ENCODE measurements around the gene VHLL. TPM values are rescaled to one million over a fixed set of nuclear protein-coding genes. Genes with fewer than 3 reads are reported as not detected.

Gene VHLL
- total and polyA plus RNA-seq, 10 of the 15 experiments (the other 5 are each of a cell fraction or from before 2014, with no cell fraction given): 0.23 TPM; not detected in 9

GRCh38 chr1:156276532-156276931 lies 22.6 kb downstream of the VHLL start (continued):
- TF ChIP-seq REST (IDR thresholded peaks at IDR 0.05; ENCODE audit: low read depth, low read length) (no peak), TAF1 (IDR thresholded peaks at IDR 0.05; ENCODE audit: borderline replicate concordance, low read depth, low read length) (no peak), CBX3 (IDR thresholded peaks at IDR 0.05; ENCODE audit: borderline replicate concordance, low read depth) (no peak), STAT3 (IDR thresholded peaks at IDR 0.05; ENCODE audit: low read depth, low read length) (no peak), NRF1 (conservative IDR thresholded peaks at IDR 0.05; ENCODE audit: low read depth, low read length) (no peak), ZNF384 (IDR thresholded peaks at IDR 0.05; ENCODE audit: borderline replicate concordance, low read depth, low read length) (no peak), POLR2AphosphoS2 (IDR thresholded peaks at IDR 0.05; ENCODE audit: low read depth, low read length) (no peak), JUND (IDR thresholded peaks at IDR 0.05; ENCODE audit: low read depth, low read length) (no peak)

GRCh38 chr1:156270314-156270713 lies 28.8 kb downstream of the VHLL start:
- 98% methylated on average over 3 of the region's 3 CpGs for WGBS (ENCODE audit: insufficient coverage, insufficient replicate concordance, low lambda C conversion rate, missing lambda C conversion rate)
- no peak for FAIRE-seq

More at GRCh38 chr1:156270314-156270713, 28.8 kb downstream of the VHLL start:
- no peaks in the 10 kb centered on the region for H3K4me1 ChIP-seq (ENCODE audit: control insufficient read depth, insufficient read depth, low read length)
- DNase-seq (ENCODE audit: low read depth, low spot score) (no peak), ATAC-seq (no peak)
- no peak overlapping the region for H3K27ac ChIP-seq (ENCODE audit: control insufficient read depth, insufficient read depth)
- ChIA-PET CTCF (interaction anchor here (0.6 to 2.1 kb wide), 2 partner anchors 11 to 211 kb away, joined by 6 to 9 read pairs; partner anchors contain the start of gene SMG5), RAD21 (ENCODE audit: unreplicated experiment) (no interaction called here), POLR2A (interaction anchor here (0.7 to 2.7 kb wide), 5 partner anchors 10 to 376 kb away, joined by 3 to 12 read pairs (median 4); partner anchors contain the start of gene SMG5), SMC1A (ENCODE audit: uncharacterized antibody, unreplicated experiment) (interaction anchor here (1.1 to 1.6 kb wide), 2 partner anchors 10 to 47 kb away, joined by 3 read pairs; no protein-coding TSS in a partner anchor)
- H2AFZ ChIP-seq (ENCODE audit: control insufficient read depth, low read depth, low read length): no peak overlapping the region
- H3K79me2 ChIP-seq (ENCODE audit: control insufficient read depth, insufficient read depth, low read length): no peaks in the 10 kb centered on the region
- H4K20me1 ChIP-seq (ENCODE audit: control insufficient read depth, insufficient read depth): no peaks in the 10 kb centered on the region
- peaks cover 37 to 62% of the 10 kb centered on the region in 2 experiments for H3K36me3 ChIP-seq (ENCODE audit: control insufficient read depth in 2 of 2, insufficient read depth in 2 of 2, low read length in 1 of 2)
- no peaks in the 10 kb centered on the region for H3K27me3 ChIP-seq (replicated peaks in 1 of 2; ENCODE audit: control insufficient read depth in 2 of 2, insufficient read depth in 2 of 2, low read length in 1 of 2)
- in situ Hi-C loops (cut with MboI): no loop called here
- no peak overlapping the region for H3K4me2 ChIP-seq (ENCODE audit: control insufficient read depth, insufficient read depth)
- TF ChIP-seq JUNB (IDR thresholded peaks at IDR 0.05): no peak
- no peak for TF ChIP-seq PAX5 (IDR thresholded peaks at IDR 0.05; ENCODE audit: borderline replicate concordance, low read depth, low read length)
- TF ChIP-seq ATF2 (IDR thresholded peaks at IDR 0.05; ENCODE audit: low read length): no peak
- TF ChIP-seq TCF3 (IDR thresholded peaks at IDR 0.05; ENCODE audit: borderline replicate concordance, insufficient read depth, low read depth, low read length): no peak
- no peak for TF ChIP-seq IKZF2 (IDR thresholded peaks at IDR 0.05)
- TF ChIP-seq ZNF24 (IDR thresholded peaks at IDR 0.05): no peak
- TF ChIP-seq MYC (IDR thresholded peaks at IDR 0.05; ENCODE audit: insufficient read depth, insufficient read length, insufficient replicate concordance, low read length, severe bottlenecking): no peak
- no peak for TF ChIP-seq WRNIP1 (IDR thresholded peaks at IDR 0.05; ENCODE audit: borderline replicate concordance, low read depth, low read length)
- TF ChIP-seq CBX5 (IDR thresholded peaks at IDR 0.05; ENCODE audit: low read depth): no peak
- no peak for TF ChIP-seq CEBPB (IDR thresholded peaks at IDR 0.05; ENCODE audit: borderline replicate concordance in 1 of 2, low read depth in 2 of 2, low read length in 2 of 2)
- TF ChIP-seq RFX5 (IDR thresholded peaks at IDR 0.05; ENCODE audit: low read depth, low read length): no peak
- TF ChIP-seq ZNF217 (IDR thresholded peaks at IDR 0.05): no peak
- TF ChIP-seq NR2F1 (conservative IDR thresholded peaks at IDR 0.05): no peak
- TF ChIP-seq LARP7 (IDR thresholded peaks at IDR 0.05): no peak
- H3K4me3 ChIP-seq: no peak overlapping the region
- H3K9ac ChIP-seq (ENCODE audit: control insufficient read depth, insufficient read depth, low read length): no peak overlapping the region
- no TSS peak for BruUV-seq (replicated peaks)
- no peaks in the 10 kb centered on the region for H3K9me3 ChIP-seq (replicated peaks; ENCODE audit: control insufficient read depth, insufficient read depth, low read length)
- intact Hi-C loops (cut with micrococcal nuclease; ENCODE audit: unreplicated experiment): no loop called here

Data from GM12878 (cell line).